PC-9 (cell line): Measurements from ENCODE around the gene ATAD3A.

Source experiments
- EZH2 ChIP-seq: fragments of 200-600 bp; sonication (generic); IDR thresholded peaks from 2 replicates; pipeline ENCODE4 v1.8.0; 2017; ENCODE audit warnings: antibody characterized with exemption, low read depth
- TF ChIP-seq, protein P1 (sequence below): fragments of 200-600 bp; sonication (generic); conservative IDR thresholded peaks from 2 replicates; pipeline ENCODE4 v1.6.1; 2017; ENCODE audit warnings: mixed run types, antibody characterized with exemption, mild to moderate bottlenecking, moderate library complexity

DNA sequence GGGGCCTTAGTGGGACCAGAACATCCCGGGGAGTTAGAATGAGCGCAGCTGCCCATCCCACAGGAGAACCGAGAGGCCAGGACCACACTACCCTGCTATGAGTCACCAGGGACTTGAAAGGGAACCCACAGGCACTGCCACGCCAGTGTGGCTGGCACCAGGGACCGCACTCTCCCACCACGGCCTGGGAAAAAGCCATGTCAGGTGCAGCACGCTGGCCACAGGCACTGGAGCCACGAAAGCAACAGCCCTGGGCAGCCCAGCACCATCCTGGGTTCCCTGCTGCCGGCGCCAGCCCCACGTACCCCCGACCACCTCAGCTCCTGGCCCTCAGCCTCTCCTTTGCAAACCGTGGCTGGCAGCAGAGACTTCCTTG is 42.6 kb downstream of the ATAD3A start:
- TF ChIP-seq, protein P1, sequence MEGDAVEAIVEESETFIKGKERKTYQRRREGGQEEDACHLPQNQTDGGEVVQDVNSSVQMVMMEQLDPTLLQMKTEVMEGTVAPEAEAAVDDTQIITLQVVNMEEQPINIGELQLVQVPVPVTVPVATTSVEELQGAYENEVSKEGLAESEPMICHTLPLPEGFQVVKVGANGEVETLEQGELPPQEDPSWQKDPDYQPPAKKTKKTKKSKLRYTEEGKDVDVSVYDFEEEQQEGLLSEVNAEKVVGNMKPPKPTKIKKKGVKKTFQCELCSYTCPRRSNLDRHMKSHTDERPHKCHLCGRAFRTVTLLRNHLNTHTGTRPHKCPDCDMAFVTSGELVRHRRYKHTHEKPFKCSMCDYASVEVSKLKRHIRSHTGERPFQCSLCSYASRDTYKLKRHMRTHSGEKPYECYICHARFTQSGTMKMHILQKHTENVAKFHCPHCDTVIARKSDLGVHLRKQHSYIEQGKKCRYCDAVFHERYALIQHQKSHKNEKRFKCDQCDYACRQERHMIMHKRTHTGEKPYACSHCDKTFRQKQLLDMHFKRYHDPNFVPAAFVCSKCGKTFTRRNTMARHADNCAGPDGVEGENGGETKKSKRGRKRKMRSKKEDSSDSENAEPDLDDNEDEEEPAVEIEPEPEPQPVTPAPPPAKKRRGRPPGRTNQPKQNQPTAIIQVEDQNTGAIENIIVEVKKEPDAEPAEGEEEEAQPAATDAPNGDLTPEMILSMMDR: no peak
- no peak for TF ChIP-seq EZH2
